Endothelial cell (in vitro differentiated cells): Measurements from ENCODE around the gene CLDN7. TPM values are rescaled to one million over a fixed set of nuclear protein-coding genes. Genes with fewer than 3 reads are reported as not detected.

ENCODE experiments used
- DNase-seq: peaks from one replicate; pipeline ENCODE4 v3.0.0; 2021; ENCODE audit warnings: low spot score
- H3K27ac Mint-ChIP-seq: one replicate; pipeline ENCODE4 v1.8.0; 2021; ENCODE audit warnings: mixed read lengths, inconsistent platforms; ENCODE audit not compliant: unreplicated experiment
- H3K27me3 Mint-ChIP-seq: one replicate; pipeline ENCODE4 v1.8.0; 2021; ENCODE audit warnings: mild to moderate bottlenecking, moderate library complexity, mixed read lengths, inconsistent platforms; ENCODE audit not compliant: unreplicated experiment
- H3K36me3 Mint-ChIP-seq: one replicate; pipeline ENCODE4 v1.8.0; 2021; ENCODE audit warnings: mild to moderate bottlenecking, low read depth, mixed read lengths, inconsistent platforms; ENCODE audit not compliant: unreplicated experiment
- H3K4me1 Mint-ChIP-seq: one replicate; pipeline ENCODE4 v1.8.0; 2021; ENCODE audit warnings: mild to moderate bottlenecking, mixed read lengths, inconsistent platforms; ENCODE audit not compliant: unreplicated experiment
- H3K4me3 Mint-ChIP-seq: one replicate; pipeline ENCODE4 v1.8.0; 2021; ENCODE audit warnings: mild to moderate bottlenecking, mixed read lengths, inconsistent platforms; ENCODE audit not compliant: unreplicated experiment
- H3K9me3 Mint-ChIP-seq: one replicate; pipeline ENCODE4 v1.8.0; 2021; ENCODE audit warnings: mixed read lengths, inconsistent platforms; ENCODE audit not compliant: unreplicated experiment
- total RNA-seq: library from RNA; stranded (reverse); fragmentation: NEBNext Ultra II Directional; extraction: Animal tissue kit (Norgen Biotek cat#: 25700); gene quantifications from one replicate; pipeline ENCODE4 v1.2.1, GENCODE V29; 2021; ENCODE audit not compliant: unreplicated experiment
- TF ChIP-seq, protein P1 (sequence below): fragments of 200-600 bp; sonication (generic); IDR thresholded peaks from one replicate; pipeline ENCODE4 v1.5.0; 2021; ENCODE audit warnings: antibody characterized with exemption; ENCODE audit not compliant: unreplicated experiment

Gene CLDN7
- total RNA-seq, 1 donor from 2014 or later, result 65.7 TPM

DNA sequence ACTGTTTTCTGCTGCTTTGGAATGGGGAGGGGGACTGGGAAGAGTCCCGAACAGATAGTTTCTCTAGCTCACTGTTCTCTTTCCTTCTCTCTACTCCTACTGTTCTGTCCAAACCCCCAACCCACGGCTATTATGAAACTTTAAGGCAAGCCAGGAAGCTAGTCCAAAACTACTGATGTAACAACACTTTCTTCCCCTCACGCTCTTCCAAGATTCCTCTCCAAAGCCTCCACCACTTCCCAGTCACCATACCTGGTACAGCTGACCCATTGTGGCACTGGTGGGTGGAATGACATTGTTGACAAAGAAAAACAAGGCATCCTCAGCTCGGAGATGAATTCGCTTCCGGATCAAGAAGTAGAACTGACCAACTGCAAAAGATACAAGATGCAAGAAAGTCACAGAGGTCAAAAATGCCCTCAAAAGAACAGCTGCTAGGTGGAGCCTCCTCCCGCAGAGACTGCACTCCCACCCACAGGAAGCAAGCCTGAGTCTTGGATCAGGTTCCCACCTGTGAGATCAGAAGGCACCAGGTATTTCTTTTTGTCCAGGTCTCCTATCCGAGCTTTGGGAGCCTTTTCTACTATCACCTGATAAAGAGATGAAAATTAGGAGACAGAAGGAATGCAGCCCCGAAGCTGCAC, 21.1 kb downstream of the CLDN7 start:
- peak overlapping the region; percentile 98 for H3K27ac Mint-ChIP-seq
- peaks cover 34% of the 10 kb centered on the region for H3K27me3 Mint-ChIP-seq
- no peaks in the 10 kb centered on the region for H3K9me3 Mint-ChIP-seq
- peaks cover 50% of the 10 kb centered on the region for H3K36me3 Mint-ChIP-seq
- peaks cover 40% of the 10 kb centered on the region for H3K4me1 Mint-ChIP-seq
- peak overlapping the region; percentile 98 for H3K4me3 Mint-ChIP-seq
- DNase-seq, result no peak
- TF ChIP-seq, protein P1, sequence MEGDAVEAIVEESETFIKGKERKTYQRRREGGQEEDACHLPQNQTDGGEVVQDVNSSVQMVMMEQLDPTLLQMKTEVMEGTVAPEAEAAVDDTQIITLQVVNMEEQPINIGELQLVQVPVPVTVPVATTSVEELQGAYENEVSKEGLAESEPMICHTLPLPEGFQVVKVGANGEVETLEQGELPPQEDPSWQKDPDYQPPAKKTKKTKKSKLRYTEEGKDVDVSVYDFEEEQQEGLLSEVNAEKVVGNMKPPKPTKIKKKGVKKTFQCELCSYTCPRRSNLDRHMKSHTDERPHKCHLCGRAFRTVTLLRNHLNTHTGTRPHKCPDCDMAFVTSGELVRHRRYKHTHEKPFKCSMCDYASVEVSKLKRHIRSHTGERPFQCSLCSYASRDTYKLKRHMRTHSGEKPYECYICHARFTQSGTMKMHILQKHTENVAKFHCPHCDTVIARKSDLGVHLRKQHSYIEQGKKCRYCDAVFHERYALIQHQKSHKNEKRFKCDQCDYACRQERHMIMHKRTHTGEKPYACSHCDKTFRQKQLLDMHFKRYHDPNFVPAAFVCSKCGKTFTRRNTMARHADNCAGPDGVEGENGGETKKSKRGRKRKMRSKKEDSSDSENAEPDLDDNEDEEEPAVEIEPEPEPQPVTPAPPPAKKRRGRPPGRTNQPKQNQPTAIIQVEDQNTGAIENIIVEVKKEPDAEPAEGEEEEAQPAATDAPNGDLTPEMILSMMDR, result no peak

- DNase-seq, result no peak
- TF ChIP-seq, protein P1, result no peak
- Mint-ChIP-seq H3K27ac (peak overlapping the region; percentile 98), H3K36me3 (peaks cover 53% of the 10 kb centered on the region), H3K9me3 (no peaks in the 10 kb centered on the region), H3K27me3 (peaks cover 34% of the 10 kb centered on the region), H3K4me1 (peaks cover 40% of the 10 kb centered on the region), H3K4me3 (peak overlapping the region; percentile 98)
Observed at GRCh38 chr17:7240375-7240774, 21.9 kb downstream of the CLDN7 start.

DNA sequence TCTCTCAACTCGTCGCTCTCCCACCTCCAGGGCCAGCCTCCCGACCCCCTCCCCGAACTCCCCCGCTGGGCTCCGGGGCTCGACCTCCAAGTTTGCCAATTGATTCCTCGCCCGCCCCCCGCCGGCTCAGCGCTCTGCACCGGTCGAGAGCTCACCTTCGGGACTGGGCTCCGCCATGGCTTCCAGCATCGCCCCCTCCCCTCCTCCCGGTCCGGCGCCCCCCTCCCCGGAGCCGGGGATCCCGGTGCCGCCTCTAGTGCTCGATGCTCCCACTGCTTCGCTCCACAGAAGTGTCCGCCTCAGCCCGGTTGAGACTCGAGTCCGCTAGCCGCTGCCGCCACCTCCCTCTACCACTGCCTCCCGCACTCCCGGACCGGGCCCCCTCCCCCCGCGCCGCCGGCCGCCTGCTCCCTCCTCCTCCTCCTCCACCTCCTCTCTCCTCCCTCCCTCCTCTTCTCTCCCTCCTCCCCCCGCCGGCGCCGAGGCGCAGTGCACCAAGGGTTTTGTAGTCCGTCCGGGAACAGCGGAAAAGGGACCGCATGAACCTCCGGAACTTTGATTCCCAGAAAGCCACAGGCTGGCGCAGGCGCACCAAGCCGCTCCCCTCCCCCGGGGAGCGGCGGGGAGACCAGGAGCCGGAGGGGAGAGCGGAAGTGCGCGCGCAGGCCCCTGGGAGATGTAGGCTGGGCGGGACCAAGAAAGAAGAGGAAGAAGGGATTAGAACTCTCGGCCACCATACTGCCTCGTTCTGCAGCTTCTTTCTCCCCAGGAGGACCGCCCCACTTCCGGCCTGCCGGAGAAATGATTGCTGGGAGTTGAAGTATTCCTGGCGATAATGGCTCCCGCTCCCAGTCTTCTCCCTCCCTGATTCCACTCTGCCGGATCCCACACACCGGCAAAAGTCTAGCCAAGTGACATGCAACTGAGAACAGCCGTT, 22.9 kb downstream of the CLDN7 start, which contains the start of gene PHF23:
TSS of gene PHF23 (minus strand) at position 367 of the 937 bp plus-strand sequence. CDS start at position 189, 178 bp downstream.
- Mint-ChIP-seq H3K9me3 (no peaks in the 10 kb centered on the region), H3K27me3 (peaks cover 37% of the 10 kb centered on the region), H3K27ac (peak within 1 kb of the TSS; percentile 98), H3K4me1 (peaks cover 44% of the 10 kb centered on the region), H3K4me3 (peak within 1 kb of the TSS; percentile 98), H3K36me3 (peaks cover 58% of the 10 kb centered on the region)
- TF ChIP-seq, protein P1, result no peak
- DNase-seq, result peak; percentile 97

- DNase-seq, result no peak
- Mint-ChIP-seq H3K9me3 (no peaks in the 10 kb centered on the region), H3K4me3 (peak overlapping the region; percentile 98), H3K36me3 (peaks cover 56% of the 10 kb centered on the region), H3K27me3 (peaks cover 42% of the 10 kb centered on the region), H3K27ac (peak overlapping the region; percentile 89), H3K4me1 (peaks cover 47% of the 10 kb centered on the region)
- TF ChIP-seq, protein P1, result no peak
Observed at GRCh38 chr17:7238420-7239090, 23.7 kb downstream of the CLDN7 start.
